ENCODE results near the gene PLEKHA4. TPM values are rescaled to one million over a fixed set of nuclear protein-coding genes. Genes with fewer than 3 reads are reported as not detected.
"Not testable (repeated sequence)": the region's sequence is repeated elsewhere in the genome, so short reads cannot be mapped to it uniquely, and the experiment has no call there.

PLEKHA4 gene
- total RNA-seq, 2 donors from 2014 or later, result 6.6 to 7.0 TPM

GRCh38 chr19:48890551-48890950 is 22.1 kb upstream of the PLEKHA4 start:
- no peaks in the 10 kb centered on the region for H3K4me1 ChIP-seq (ENCODE audit: control insufficient read depth, insufficient read depth, low read length)
- no peak overlapping the region for H3K9ac ChIP-seq (ENCODE audit: extremely low read depth, low read length, poor library complexity, severe bottlenecking)
- H3K36me3 Mint-ChIP-seq (ENCODE audit: low read depth), result no peaks in the 10 kb centered on the region
- H3K27me3 ChIP-seq (ENCODE audit: control insufficient read depth, insufficient read depth, low read length, poor library complexity, severe bottlenecking), result no peaks in the 10 kb centered on the region
- no peak overlapping the region for H3K27ac ChIP-seq (ENCODE audit: low read depth, low read length)
- DNase-seq, result no peak
- no peaks in the 10 kb centered on the region for H3K9me3 Mint-ChIP-seq
- no peak overlapping the region for H3K4me3 Mint-ChIP-seq
- no peaks in the 10 kb centered on the region for H3K36me3 ChIP-seq (ENCODE audit: control insufficient read depth, insufficient read depth, low read length)
- 84 to 100% methylated on average over 1 to 4 of the region's 4 CpGs for WGBS, 2 experiments (ENCODE audit: insufficient coverage in 1 of 2, insufficient read length in 1 of 2)
- H3K4me1 Mint-ChIP-seq, result peaks cover 14% of the 10 kb centered on the region
- no peak overlapping the region for H3K27ac Mint-ChIP-seq
- no peaks in the 10 kb centered on the region for H3K9me3 ChIP-seq (ENCODE audit: control insufficient read depth, low read length)
- no peak for TF ChIP-seq CTCF (conservative IDR thresholded peaks at IDR 0.05)
- peaks cover 11% of the 10 kb centered on the region for H3K27me3 Mint-ChIP-seq (ENCODE audit: insufficient read depth)
- no peak overlapping the region for H3K4me3 ChIP-seq (ENCODE audit: low read length)

GRCh38 chr19:48889496-48889895 is 21.1 kb upstream of the PLEKHA4 start:
- H3K9ac ChIP-seq (ENCODE audit: extremely low read depth, low read length, poor library complexity, severe bottlenecking); DNase-seq; H3K9me3 Mint-ChIP-seq; H3K4me1 ChIP-seq (ENCODE audit: control insufficient read depth, insufficient read depth, low read length); H3K9me3 ChIP-seq (ENCODE audit: control insufficient read depth, low read length); H3K36me3 Mint-ChIP-seq (ENCODE audit: low read depth); H3K27ac Mint-ChIP-seq; H3K27me3 ChIP-seq (ENCODE audit: control insufficient read depth, insufficient read depth, low read length, poor library complexity, severe bottlenecking); H3K27ac ChIP-seq (ENCODE audit: low read depth, low read length); H3K27me3 Mint-ChIP-seq (ENCODE audit: insufficient read depth); H3K36me3 ChIP-seq (ENCODE audit: control insufficient read depth, insufficient read depth, low read length); H3K4me3 Mint-ChIP-seq; H3K4me3 ChIP-seq (ENCODE audit: low read length): not testable (repeated sequence)
- peaks cover 14% of the 10 kb centered on the region for H3K4me1 Mint-ChIP-seq
- WGBS, 2 experiments (ENCODE audit: insufficient coverage in 1 of 2, insufficient read length in 1 of 2), result 88% methylated on average over 1 of the region's 3 CpGs; no CpG with 5 or more reads in 1 of the 2 experiments

- H3K4me3 Mint-ChIP-seq, result no peak overlapping the region
- no peaks in the 10 kb centered on the region for H3K9me3 Mint-ChIP-seq
- H3K27me3 Mint-ChIP-seq (ENCODE audit: insufficient read depth), result no peaks in the 10 kb centered on the region
- no peak overlapping the region for H3K27ac ChIP-seq (ENCODE audit: low read depth, low read length)
- DNase-seq, result peak; percentile 66
- no peaks in the 10 kb centered on the region for H3K4me1 ChIP-seq (ENCODE audit: control insufficient read depth, insufficient read depth, low read length)
- TF ChIP-seq CTCF (conservative IDR thresholded peaks at IDR 0.05), result no peak
- H3K4me3 ChIP-seq (ENCODE audit: low read length), result no peak overlapping the region
- peaks cover 14% of the 10 kb centered on the region for H3K4me1 Mint-ChIP-seq
- no peak overlapping the region for H3K9ac ChIP-seq (ENCODE audit: extremely low read depth, low read length, poor library complexity, severe bottlenecking)
- no peak overlapping the region for H3K27ac Mint-ChIP-seq
- H3K27me3 ChIP-seq (ENCODE audit: control insufficient read depth, insufficient read depth, low read length, poor library complexity, severe bottlenecking), result no peaks in the 10 kb centered on the region
- H3K36me3 ChIP-seq (ENCODE audit: control insufficient read depth, insufficient read depth, low read length), result no peaks in the 10 kb centered on the region
- 93% methylated on average over 17 to 21 of the region's 21 CpGs for WGBS, 2 experiments (ENCODE audit: insufficient coverage in 1 of 2, insufficient read length in 1 of 2)
- H3K36me3 Mint-ChIP-seq (ENCODE audit: low read depth), result no peaks in the 10 kb centered on the region
- H3K9me3 ChIP-seq (ENCODE audit: control insufficient read depth, low read length), result no peaks in the 10 kb centered on the region
These were observed 19.6 kb upstream of the PLEKHA4 start for GRCh38 chr19:48887861-48888612.
